ENCODE results near the gene CMPK2. TPM values are rescaled to one million over a fixed set of nuclear protein-coding genes. Genes with fewer than 3 reads are reported as not detected.

The CMPK2 gene
- total RNA-seq, 2 donors from 2014 or later = 2.6 to 3.6 TPM

- intact Hi-C loops (cut with DNase I) = no loop called here
- Histone ChIP-seq H3K36me3 (no peaks in the 10 kb centered on the region), H3K27me3 (no peaks in the 10 kb centered on the region), H3K9me3 (no peaks in the 10 kb centered on the region), H3K4me1 (no peaks in the 10 kb centered on the region), H3K9ac (ENCODE audit: low read depth in 2 of 2, low read length in 2 of 2) (no peak overlapping the region), H3K4me3 (no peak overlapping the region), H3K27ac (no peak overlapping the region)
- no peak for DNase-seq
- no peak for TF ChIP-seq CTCF (IDR thresholded peaks at IDR 0.05)
These were observed 13.5 kb downstream of the CMPK2 start for GRCh38 chr2:6852195-6852594.

- no peak overlapping the region for H3K4me3 ChIP-seq
- intact Hi-C loops (cut with DNase I) = no loop called here
- H3K4me1 ChIP-seq = no peaks in the 10 kb centered on the region
- H3K27ac ChIP-seq = no peak overlapping the region
- no peaks in the 10 kb centered on the region for H3K36me3 ChIP-seq
- H3K9ac ChIP-seq (ENCODE audit: low read depth in 2 of 2, low read length in 2 of 2) = no peak overlapping the region
- TF ChIP-seq CTCF (IDR thresholded peaks at IDR 0.05) = no peak
- no peak for DNase-seq
- peaks cover 14% of the 10 kb centered on the region for H3K9me3 ChIP-seq
- H3K27me3 ChIP-seq = no peaks in the 10 kb centered on the region
These were observed 18.6 kb downstream of the CMPK2 start for GRCh38 chr2:6846967-6847681.

- no peak overlapping the region for H3K4me3 ChIP-seq
- intact Hi-C loops (cut with DNase I) = no loop called here
- H3K9me3 ChIP-seq = peaks cover 14% of the 10 kb centered on the region
- H3K9ac ChIP-seq (ENCODE audit: low read depth in 2 of 2, low read length in 2 of 2) = no peak overlapping the region
- no peaks in the 10 kb centered on the region for H3K4me1 ChIP-seq
- no peak for TF ChIP-seq CTCF (IDR thresholded peaks at IDR 0.05)
- no peaks in the 10 kb centered on the region for H3K36me3 ChIP-seq
- no peak overlapping the region for H3K27ac ChIP-seq
- H3K27me3 ChIP-seq = no peaks in the 10 kb centered on the region
- DNase-seq = no peak
These were observed 19.2 kb downstream of the CMPK2 start for GRCh38 chr2:6846540-6846939.

- Histone ChIP-seq H3K36me3 (no peaks in the 10 kb centered on the region), H3K27me3 (no peaks in the 10 kb centered on the region), H3K9me3 (peaks cover 14% of the 10 kb centered on the region), H3K9ac (ENCODE audit: low read depth in 2 of 2, low read length in 2 of 2) (no peak overlapping the region), H3K4me1 (no peaks in the 10 kb centered on the region), H3K4me3 (no peak overlapping the region), H3K27ac (no peak overlapping the region)
- no peak for TF ChIP-seq CTCF (IDR thresholded peaks at IDR 0.05)
- intact Hi-C loops (cut with DNase I) = no loop called here
- no peak for DNase-seq
These were observed 19.8 kb downstream of the CMPK2 start for GRCh38 chr2:6845903-6846302.

- H3K4me3 ChIP-seq = no peak overlapping the region
- no peak for TF ChIP-seq CTCF (IDR thresholded peaks at IDR 0.05)
- no peaks in the 10 kb centered on the region for H3K36me3 ChIP-seq
- peaks cover 14% of the 10 kb centered on the region for H3K9me3 ChIP-seq
- H3K9ac ChIP-seq (ENCODE audit: low read depth in 2 of 2, low read length in 2 of 2) = no peak overlapping the region
- no peaks in the 10 kb centered on the region for H3K4me1 ChIP-seq
- no peak overlapping the region for H3K27ac ChIP-seq
- no peak for DNase-seq
- intact Hi-C loops (cut with DNase I) = no loop called here
- no peaks in the 10 kb centered on the region for H3K27me3 ChIP-seq
These were observed 20.4 kb downstream of the CMPK2 start for GRCh38 chr2:6845312-6845711.
